ENCODE measurements around the gene YOD1.

DNA sequence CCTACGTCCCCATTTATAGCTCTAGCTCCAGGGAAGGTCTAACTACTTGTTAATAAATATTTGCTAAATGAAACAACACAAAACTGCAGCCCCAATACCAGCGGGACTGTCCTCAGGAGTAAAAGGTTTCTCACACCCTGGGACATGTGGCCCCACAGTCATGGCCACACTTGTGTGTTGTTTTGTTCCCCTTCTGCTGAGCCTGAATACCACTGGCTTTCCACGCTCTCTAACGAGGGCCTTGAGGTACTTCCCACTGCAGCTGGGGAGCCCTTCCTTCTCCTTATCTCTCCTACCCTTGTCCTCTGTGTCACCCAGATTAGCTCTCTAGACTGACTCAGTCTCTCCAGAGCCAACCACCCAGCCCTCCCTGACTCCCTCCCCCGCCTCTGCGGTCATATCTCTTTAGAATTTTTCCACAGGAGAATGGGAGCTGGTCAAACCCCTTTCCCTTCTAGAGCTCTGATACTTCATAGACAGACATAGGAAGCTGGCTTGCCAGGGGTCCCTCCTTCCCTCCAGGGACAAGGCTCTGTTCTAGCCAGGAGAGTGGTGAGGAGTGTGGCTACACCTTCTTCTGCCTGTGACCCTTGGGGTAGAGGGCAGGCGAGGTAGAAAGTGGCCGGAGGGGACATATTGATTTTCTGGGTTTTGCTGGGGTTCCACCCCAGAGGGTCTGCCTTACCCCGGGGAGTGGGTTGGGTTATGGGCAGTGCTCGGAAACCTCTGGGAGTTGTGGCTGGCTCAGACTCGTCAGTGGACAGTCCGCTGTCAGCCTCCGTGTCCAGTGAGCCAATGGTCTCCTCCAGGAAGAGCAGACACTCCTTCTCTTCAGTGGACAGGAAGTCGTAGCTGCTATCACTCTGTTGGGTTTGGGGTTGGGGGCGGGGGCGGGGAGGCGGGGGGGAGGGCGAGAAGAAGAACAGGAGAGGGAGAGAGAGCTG is 26.5 kb downstream of the YOD1 start:
- TF ChIP-seq, protein P1, sequence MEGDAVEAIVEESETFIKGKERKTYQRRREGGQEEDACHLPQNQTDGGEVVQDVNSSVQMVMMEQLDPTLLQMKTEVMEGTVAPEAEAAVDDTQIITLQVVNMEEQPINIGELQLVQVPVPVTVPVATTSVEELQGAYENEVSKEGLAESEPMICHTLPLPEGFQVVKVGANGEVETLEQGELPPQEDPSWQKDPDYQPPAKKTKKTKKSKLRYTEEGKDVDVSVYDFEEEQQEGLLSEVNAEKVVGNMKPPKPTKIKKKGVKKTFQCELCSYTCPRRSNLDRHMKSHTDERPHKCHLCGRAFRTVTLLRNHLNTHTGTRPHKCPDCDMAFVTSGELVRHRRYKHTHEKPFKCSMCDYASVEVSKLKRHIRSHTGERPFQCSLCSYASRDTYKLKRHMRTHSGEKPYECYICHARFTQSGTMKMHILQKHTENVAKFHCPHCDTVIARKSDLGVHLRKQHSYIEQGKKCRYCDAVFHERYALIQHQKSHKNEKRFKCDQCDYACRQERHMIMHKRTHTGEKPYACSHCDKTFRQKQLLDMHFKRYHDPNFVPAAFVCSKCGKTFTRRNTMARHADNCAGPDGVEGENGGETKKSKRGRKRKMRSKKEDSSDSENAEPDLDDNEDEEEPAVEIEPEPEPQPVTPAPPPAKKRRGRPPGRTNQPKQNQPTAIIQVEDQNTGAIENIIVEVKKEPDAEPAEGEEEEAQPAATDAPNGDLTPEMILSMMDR (IDR thresholded peaks at IDR 0.05), result no peak
- TF ChIP-seq EP300 (IDR thresholded peaks at IDR 0.05) (no peak), POLR2AphosphoS5 (IDR thresholded peaks at IDR 0.05) (no peak), POLR2A (IDR thresholded peaks at IDR 0.05) (no peak)

Measured in sigmoid colon (tissue), 4 donors.